AG09309 (cell line): ENCODE results near the gene NDUFB2.
"Not testable (repeated sequence)": the region's sequence is repeated elsewhere in the genome, so short reads cannot be mapped to it uniquely, and the experiment has no call there.

Experiments
- DNase-seq: peaks from one replicate; pipeline ENCODE4 v3.0.0-alpha.2; 2010; ENCODE audit warnings: low read depth
- H3K4me3 ChIP-seq: 2 replicates; pipeline ENCODE4 v1.5.1; 2011; ENCODE audit warnings: mild to moderate bottlenecking, low read depth, low read length, moderate library complexity; ENCODE audit not compliant: control insufficient read depth
- TF ChIP-seq, protein P1 (sequence below): IDR thresholded peaks from 2 replicates; pipeline ENCODE4 v1.5.1; 2011; ENCODE audit warnings: mild to moderate bottlenecking, low read depth, low read length, inconsistent platforms; ENCODE audit not compliant: insufficient read depth, control insufficient read depth; ENCODE audit errors: missing control alignments

NDUFB2 gene

DNA sequence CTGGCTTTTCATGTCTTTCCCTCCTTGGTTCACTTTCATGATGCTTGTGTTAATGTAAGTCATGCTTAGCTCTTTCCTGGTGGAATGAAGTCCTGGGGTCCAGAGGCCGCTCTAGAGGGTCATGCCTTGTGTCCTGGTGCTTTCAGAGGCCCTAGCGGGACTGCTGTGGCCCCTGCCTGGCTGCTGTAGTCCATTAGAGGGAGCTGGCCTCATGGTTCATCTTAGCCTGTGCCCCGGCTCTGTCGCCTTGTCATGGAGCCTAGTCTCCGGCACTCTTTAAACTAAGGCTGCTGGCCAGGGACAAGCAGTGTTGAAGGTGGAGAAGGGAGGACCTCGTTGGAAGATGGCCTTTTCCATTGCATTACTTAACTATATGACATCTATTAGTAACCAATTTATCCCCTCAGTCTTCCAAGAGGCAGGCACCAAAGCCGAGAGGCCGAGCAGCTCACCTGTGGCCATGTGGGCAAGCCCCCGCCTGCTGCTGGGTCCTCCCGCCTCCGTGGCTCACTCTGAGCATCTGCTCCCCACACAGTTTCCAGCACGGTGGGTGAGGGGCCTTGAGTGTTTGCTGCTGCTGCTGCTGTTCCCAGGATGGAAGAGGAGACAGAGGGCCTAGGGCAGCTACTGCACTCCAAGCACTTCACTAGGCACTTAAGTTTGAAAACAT, 5.0 kb upstream of the NDUFB2 start:
- H3K4me3 ChIP-seq, result no peak overlapping the region
- TF ChIP-seq, protein P1, sequence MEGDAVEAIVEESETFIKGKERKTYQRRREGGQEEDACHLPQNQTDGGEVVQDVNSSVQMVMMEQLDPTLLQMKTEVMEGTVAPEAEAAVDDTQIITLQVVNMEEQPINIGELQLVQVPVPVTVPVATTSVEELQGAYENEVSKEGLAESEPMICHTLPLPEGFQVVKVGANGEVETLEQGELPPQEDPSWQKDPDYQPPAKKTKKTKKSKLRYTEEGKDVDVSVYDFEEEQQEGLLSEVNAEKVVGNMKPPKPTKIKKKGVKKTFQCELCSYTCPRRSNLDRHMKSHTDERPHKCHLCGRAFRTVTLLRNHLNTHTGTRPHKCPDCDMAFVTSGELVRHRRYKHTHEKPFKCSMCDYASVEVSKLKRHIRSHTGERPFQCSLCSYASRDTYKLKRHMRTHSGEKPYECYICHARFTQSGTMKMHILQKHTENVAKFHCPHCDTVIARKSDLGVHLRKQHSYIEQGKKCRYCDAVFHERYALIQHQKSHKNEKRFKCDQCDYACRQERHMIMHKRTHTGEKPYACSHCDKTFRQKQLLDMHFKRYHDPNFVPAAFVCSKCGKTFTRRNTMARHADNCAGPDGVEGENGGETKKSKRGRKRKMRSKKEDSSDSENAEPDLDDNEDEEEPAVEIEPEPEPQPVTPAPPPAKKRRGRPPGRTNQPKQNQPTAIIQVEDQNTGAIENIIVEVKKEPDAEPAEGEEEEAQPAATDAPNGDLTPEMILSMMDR, result no peak
- DNase-seq, result no peak

DNA sequence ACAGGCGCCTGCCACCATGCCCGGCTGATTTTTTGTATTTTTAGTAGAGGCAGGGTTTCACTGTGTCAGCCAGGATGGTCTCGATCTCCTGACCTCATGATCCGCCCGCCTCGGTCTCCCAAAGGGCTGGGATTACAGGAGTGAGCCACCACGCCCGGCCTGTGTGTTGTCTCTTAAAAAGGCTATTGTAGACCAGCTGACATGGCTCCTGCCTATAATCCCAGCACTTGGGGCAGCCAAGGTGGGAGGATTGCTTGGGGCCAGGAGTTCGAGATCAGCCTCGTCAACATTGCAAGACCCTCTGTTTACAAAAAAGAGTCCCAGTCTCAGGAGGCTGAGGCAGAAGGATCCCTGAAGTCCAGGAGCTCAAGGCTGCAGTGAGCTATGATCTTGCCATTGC, 2.7 kb upstream of the NDUFB2 start:
- DNase-seq, result not testable (repeated sequence)

GRCh38 chr7:140694592-140694991, 1.9 kb upstream of the NDUFB2 start:
- TF ChIP-seq, protein P1, result no peak
- H3K4me3 ChIP-seq, result no peak overlapping the region
- DNase-seq, result no peak

More for the DNA sequence above, 2.7 kb upstream of the NDUFB2 start:
- H3K4me3 ChIP-seq, result not testable (repeated sequence)

GRCh38 chr7:140695381-140695780, 1.1 kb upstream of the NDUFB2 start:
- no peak overlapping the region for H3K4me3 ChIP-seq
- TF ChIP-seq, protein P1, result no peak

DNA sequence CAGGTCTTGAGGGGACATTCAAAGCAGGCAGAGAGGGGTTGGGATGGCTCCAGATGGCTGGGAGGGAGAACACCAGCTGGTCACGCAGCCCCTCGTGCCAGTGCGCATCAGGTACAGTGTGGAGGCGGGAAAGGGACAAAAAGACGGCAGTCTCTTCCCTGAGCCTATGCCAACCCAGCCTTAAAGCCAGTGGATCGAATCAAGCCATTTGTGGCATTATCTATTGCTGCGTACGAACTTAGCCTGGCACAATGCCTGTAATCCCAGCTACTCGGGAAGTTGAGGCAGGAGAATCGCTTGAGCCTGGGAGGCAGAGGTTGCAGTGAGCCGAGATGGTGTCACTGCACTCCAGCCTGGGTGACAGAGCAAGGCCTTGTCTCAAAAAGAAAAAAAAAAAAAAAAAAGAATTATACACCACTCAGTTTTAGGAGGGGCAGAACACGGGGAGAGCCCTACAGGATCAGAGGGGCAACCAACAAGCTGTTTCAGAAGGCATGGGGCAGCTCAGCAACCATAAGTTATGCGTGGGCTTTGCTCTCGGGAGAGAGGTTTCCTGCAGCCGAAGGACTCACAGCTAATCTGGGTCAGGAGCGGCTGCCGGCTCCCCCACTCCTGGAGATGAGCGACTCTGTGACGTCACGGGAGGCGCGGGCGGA, 356 bp upstream of the NDUFB2 start:
- TF ChIP-seq, protein P1, result no peak
- H3K4me3 ChIP-seq, result peak overlapping the region; percentile 93
- DNase-seq, result peak; percentile 49

More at GRCh38 chr7:140695381-140695780, 1.1 kb upstream of the NDUFB2 start:
- no peak for DNase-seq

DNA sequence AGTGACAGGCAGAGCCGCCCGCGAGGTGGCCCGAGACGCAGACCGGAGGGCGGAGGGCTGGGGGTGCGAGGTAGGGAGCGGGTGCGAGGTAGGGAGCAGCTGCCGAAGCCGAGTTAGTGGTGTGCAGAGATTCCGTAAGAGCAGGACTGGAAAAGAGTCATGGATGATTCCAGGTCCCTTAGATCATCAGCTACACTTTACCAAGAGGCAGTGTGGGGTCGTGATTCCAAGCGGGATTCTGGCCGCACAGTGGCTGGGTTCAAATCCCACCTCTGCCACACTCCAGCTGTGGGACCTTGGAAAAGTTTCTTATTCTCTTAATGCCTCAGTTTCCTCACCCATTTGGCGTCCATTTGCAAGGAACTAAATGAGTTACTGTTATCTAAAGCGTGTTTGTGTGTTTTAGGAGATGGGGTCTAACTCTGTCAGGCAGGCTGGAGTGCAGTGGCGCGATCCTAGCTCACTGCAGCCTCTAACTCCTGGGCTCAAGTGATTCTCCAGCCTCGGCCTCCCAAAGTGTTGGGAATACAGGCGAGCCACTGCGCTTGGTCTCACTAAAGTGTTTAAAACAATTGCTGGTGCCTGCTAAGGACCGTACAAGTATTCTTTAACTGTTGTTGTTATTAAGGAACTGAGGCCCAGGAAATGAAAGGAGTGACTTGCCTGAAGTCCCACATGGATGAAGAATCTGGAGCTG, 1.1 kb downstream of the NDUFB2 start:
- TF ChIP-seq, protein P1, result no peak
- DNase-seq, result no peak
- H3K4me3 ChIP-seq, result peak overlapping the region; percentile 93

DNA sequence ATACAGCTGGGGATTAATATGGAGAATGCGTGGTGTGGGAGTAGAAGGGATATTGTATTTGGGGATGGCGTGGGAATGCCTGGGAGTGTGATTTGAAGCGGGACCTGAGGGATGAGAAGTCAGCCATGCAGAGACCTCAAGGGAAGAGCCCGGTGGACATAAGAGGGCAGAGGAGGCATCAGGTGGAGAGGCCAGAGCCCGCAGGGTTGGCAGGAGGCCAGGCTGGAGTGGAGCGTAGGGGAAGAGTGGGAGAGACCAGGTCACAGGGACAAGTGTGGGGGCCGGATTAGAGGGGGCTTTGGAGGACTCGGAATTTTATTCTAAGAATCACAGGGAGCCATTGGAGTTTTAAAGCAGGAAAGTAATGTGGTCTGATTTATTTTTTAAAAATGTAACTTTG, 2.0 kb downstream of the NDUFB2 start:
- H3K4me3 ChIP-seq, result no peak overlapping the region
- TF ChIP-seq, protein P1, result no peak
- no peak for DNase-seq
